Measurements from ENCODE around the gene TMEM248.
A peak's percentile ranks its signal among the peaks of the same experiment; 100 is the strongest.
"Not testable (repeated sequence)": the region's sequence is repeated elsewhere in the genome, so short reads cannot be mapped to it uniquely, and the experiment has no call there.

Gene TMEM248

DNA sequence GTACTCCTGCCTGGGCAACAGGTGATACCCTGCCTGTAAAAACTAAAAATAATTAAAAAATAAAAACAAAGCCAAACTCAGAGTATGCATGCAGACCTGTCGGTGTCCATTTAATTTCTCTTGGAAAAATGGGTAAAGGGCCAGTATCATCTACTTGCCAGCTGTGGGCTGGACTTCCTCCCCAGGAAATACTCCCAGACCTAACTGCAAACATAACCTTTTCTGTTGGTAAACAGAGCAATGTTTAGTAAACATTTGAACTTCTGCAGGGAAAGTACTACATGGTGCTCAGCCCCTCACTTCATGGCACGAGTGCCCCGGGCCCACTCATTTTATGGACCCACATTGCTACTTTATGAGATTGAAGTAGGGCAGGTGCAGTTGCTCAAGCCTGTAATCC is 10.2 kb upstream of the TMEM248 start:
- no peak for DNase-seq

DNA sequence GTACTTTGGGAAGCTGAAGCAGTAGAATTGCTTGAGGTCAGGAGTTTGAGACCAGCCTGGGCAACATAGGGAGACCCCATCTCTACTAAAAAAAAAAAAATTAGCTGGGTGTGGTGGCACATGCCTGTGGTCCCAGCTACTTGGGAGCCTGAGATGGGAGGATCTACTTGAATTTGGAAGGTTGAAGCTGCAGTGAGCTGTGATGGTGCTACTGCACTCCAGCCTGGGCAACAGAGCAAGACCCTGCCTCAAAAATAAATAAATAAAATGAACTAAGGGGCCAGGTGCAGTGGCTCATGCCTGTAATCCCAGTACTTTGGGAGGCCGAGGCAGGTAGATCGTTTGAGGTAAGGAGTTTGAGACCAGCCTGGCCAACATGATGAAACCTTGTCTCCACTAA is 9.8 kb upstream of the TMEM248 start:
- not testable (repeated sequence) for DNase-seq

DNA sequence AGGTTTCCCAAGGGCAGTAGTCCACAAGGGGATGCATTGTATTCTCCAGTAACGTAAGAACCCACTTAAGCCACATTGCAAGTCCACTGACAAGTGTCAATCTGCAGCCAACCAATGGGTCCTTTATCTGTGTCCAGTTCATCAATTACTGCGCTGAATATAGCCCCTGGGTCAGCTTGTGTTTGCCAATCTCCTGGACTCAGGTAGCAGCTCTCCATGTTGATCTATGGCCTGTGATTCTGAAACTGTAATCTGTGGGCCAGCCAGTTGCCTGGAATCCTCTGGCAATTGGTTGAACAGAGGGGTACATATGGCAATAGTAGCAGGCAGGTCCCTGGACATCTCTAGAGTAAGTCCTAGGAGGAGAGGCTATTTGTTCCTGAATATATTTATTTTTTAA is 8.8 kb upstream of the TMEM248 start:
- DNase-seq: no peak

- DNase-seq: no peak
These were observed 7.6 kb upstream of the TMEM248 start for GRCh38 chr7:66913118-66914037.

DNA sequence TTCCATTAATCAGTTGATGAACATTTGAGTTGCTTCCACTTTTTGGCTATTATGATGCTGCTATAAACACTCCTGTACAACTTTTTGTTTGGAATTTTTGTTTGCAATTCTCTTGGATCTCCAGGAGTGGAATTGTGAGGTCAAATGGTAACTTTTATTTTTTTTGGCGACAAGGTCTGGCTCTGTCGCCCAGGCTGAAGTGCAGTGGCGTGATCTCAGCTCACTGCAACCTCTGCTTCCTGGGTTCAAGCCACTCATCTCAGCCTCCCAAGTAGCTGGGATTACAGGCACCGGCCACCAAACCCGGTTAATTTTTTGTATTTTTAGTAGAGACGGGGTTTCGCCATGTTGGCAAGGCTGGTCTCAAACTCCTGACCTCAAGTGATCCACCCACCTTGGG is 3.1 kb upstream of the TMEM248 start:
- not testable (repeated sequence) for DNase-seq

DNA sequence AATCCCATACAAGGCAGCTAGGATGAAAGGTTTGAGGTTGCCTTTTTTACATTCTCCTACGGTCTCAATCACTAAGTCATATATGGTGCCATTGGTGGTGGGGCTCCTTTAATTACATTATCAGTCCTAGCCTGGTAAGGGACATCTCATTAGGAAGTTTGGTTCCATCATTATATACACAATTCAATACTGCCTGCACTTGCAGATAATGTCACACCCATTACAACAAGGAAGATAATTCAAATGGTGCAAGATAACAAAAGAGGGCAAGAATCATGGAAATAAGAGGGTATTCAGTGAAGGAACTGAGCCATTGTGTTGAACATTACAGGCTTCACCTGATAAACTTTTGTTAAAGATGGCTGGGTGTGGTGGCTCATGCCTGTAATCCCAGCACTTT is 1.7 kb upstream of the TMEM248 start:
- DNase-seq: no peak

GRCh38 chr7:66919704-66920103 is 1.3 kb upstream of the TMEM248 start:
- DNase-seq: no peak

- no peak for DNase-seq
These were observed 769 bp upstream of the TMEM248 start for GRCh38 chr7:66920256-66920655.

GRCh38 chr7:66921396-66921917 is 432 bp downstream of the TMEM248 start:
- DNase-seq: peak; percentile 32 to 68

DNA sequence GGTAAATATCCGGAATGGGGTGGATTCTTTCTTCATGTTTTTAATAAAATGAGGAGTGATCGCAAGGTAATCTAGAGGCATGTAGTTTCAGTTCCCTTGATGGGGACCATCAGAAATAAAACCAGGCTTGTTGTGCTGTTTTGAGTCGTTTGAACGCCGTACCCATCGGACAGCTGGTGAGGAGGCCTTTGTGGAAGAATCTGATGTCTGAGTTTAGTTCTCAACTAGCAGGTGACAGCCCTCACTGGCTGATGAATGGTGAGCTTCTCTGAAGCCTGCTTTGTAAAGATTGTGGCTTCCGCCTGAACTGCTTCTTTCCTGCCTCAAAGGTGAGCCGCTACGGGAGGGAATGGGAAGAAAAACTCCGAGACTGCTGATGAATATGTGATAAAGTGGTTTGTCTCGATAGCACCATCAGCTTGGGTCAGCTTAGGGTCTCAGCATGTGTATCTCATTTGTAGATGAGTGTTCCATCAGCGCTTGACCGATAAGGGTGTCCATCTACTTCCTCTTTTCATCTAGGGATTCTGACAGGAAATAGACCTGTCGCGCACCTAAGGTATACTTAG is 977 bp downstream of the TMEM248 start:
- DNase-seq: peak in 1 of 2 experiments; percentile 42

DNA sequence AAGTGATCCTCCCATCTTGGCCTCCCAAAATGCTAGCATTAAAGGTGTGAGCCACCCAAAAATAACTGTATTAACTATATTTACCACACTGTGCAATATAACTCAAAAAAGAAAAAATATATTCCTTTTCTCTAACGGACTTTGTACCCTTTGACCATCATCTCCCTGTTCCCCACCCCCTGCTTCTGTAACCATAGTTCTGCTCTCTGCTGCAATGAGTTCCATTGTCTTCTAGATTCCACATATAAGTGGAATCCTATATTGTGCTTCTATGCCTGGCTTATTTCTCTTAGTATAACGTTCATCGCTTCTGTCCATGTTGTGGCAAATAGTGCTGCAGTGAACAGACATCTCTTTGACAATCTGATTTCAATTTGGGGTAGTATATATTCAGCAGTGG is 4.2 kb downstream of the TMEM248 start:
- no peak for DNase-seq

DNA sequence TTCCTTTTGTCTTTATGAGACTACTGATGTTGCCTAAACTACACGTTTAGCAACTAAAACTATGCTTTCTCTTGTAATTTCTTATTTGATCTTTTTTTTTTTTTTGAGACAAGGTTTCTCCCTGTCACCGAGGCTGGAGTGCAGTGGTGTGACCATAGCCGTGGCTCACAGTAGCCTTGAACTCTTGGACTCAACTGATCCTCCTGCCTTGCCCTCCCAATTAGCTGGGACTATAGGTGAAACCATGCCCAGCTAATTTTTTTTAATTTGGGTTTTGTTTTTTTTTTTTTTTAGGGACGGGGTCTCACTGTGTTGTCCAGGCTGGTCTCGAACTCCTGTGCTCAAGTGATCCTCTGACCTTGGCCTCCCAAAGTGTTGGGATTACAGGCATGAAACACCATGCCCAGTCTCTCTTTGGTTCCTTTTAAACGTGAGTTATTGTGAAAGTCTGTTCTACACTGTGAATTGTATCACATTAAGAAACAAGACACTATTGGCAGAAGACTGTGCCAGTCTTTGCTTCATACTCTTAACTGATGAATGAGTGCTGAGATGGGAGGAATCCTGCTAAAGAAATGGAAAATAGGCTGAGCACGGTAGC is 6.4 kb downstream of the TMEM248 start:
- no peak for DNase-seq

GRCh38 chr7:66928388-66928787 is 7.4 kb downstream of the TMEM248 start:
- DNase-seq: no peak

DNA sequence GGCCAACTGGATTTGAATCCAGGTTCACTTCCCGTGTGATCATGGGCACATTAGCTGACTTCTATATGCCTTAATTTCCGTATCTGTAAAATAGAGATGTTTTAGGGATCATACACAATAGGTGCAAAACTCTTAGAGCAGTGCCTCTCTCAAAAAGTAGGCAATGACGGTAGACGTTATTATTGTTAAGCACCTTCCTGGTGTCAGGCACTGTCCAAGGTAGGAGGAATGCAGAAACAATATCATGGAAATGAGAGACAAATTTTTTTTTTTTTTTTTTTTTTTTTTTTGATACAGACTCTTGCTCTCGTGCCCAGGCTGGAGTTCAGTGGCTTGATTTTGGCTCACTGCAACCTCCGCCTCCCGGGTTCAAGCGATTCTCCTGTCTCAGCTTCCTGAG is 8.1 kb downstream of the TMEM248 start:
- no peak for DNase-seq

DNA sequence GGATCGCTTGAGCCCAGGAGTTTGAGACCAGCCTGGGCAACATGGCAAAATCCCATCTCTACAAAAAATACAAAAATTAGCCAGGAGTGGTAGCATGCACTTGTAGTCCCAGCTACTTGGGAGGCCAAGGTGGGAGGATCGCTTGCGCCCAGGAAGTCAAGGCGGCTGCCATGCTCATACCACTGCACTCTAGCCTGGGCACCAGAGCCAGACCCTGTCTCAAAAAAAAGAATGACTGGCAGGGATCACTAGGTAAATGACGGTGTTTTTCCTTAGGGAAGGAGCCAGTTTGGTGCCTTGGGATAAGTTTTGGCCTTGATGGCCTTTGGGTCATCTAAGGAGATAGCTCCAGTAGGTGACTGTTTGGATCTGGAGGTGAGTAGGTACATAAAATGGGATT is 8.9 kb downstream of the TMEM248 start:
- no peak for DNase-seq

DNA sequence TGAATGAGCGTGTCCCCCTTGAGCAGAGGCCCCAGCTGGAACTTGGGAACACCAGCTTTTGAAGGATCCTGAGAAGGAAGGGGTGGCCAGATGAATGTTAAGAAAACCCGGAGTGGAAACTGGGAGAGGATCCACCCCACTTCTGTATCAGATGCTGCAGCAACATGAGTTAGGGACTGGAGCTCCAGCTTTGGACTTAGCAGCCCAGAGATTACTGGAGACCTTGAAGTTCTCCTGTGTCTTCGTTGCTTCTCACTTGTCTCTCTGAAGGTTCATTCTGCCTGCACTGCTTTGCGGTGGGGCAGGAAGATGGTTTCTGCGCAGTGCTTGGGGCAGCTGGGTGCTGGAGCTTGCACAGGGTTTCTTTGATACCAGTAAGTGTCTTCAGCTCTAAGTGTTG is 9.3 kb downstream of the TMEM248 start:
- no peak for DNase-seq

DNA sequence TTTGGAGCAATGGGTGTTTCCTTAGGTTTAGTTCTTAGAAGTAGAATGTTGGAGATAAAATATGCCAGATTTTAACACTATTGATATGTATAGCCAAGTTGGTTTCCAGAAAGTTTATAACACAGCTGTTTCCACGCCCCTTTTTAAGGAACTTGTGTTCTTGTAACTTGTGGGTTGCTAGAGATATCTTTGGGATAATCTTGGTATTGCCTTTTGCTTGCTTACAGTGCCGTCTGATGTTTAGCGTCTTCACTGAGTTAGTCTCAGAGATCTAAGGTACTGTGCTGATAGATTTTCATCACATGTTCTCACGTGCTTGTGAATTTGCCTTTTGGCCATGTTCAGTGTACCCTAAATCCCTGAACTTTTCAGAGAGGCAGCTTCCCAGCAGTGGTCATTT is 12.4 kb downstream of the TMEM248 start:
- DNase-seq: no peak

- no peak for DNase-seq
These were observed 16.9 kb downstream of the TMEM248 start for GRCh38 chr7:66937940-66938339.

- no peak for DNase-seq
These were observed 18.3 kb downstream of the TMEM248 start for GRCh38 chr7:66939325-66939724.

- DNase-seq: no peak
These were observed 25.5 kb downstream of the TMEM248 start for GRCh38 chr7:66946545-66946944.

- no peak for DNase-seq
These were observed 27.6 kb downstream of the TMEM248 start for GRCh38 chr7:66948480-66949109.

GRCh38 chr7:66950311-66950710 is 29.3 kb downstream of the TMEM248 start:
- no peak for DNase-seq

- DNase-seq: no peak
These were observed 29.7 kb downstream of the TMEM248 start for GRCh38 chr7:66950763-66951162.

All from NCI-H2081 (cell line).